Liver (tissue), 3 donors: Measurements from ENCODE around the gene PRDX2.

ENCODE experiments used
- FOXA1 ChIP-seq: IDR thresholded peaks from 2 replicates; pipeline ENCODE4 v1.6.1; 2016; ENCODE audit warnings: antibody characterized with exemption
- JUND ChIP-seq, 2 donors: IDR thresholded peaks; 2 replicates each; pipeline ENCODE4 v1.6.1; 2016; ENCODE audit warnings: antibody characterized with exemption in 2 of 2
- RXRA ChIP-seq, 2 donors: IDR thresholded peaks; 2 replicates each; pipeline ENCODE4 v1.6.1; 2017 to 2018; ENCODE audit warnings: antibody characterized with exemption in 2 of 2, mild to moderate bottlenecking in 1 of 2
- SP1 ChIP-seq: IDR thresholded peaks from 2 replicates; pipeline ENCODE4 v1.6.1; 2018; ENCODE audit warnings: antibody characterized with exemption, mild to moderate bottlenecking
- TAF1 ChIP-seq: conservative IDR thresholded peaks from 2 replicates; pipeline ENCODE4 v1.6.1; 2016; ENCODE audit warnings: antibody characterized with exemption, mild to moderate bottlenecking
- TF ChIP-seq, protein P1 (sequence below): fragments of 150-350 bp; IDR thresholded peaks from 2 replicates; pipeline ENCODE4 v1.5.1; 2017; ENCODE audit warnings: improper control_type of control experiment, low read depth, low read length; ENCODE audit not compliant: missing input control
- TF ChIP-seq, protein P2 (sequence below): IDR thresholded peaks from 2 replicates; pipeline ENCODE4 v1.6.1; 2016; ENCODE audit warnings: antibody characterized with exemption, mild to moderate bottlenecking
- donor health status: healthy.
- donor health status: healthy.

DNA sequence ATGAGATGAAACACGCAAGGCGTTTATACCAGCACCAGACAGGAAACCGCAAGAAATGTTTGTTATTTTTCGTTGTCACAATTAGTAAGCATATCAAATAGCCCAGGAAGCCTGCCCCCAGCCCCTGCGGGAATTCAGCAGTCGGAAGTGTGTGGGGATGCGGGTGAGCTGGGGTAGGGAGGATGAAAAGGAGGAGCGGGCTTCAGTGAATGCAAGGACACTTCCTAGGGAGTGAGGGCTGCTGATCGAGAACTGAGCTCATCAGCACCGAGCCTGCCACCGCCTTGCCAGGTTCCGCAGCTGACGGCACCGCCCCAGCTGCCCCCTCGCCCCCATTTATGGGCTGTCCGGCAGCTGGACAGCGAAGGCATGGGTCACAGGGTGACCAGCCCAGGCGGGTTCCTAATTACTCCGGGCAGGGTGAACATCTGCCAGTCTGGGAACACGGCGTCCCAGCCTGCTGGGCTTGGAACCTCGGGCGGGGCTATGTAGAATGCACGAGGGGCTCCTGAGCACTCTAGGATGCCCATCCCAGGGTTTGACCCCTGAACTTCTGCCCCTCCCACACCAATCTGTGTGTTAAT is 51.6 kb downstream of the PRDX2 start:
- TF ChIP-seq, protein P1, sequence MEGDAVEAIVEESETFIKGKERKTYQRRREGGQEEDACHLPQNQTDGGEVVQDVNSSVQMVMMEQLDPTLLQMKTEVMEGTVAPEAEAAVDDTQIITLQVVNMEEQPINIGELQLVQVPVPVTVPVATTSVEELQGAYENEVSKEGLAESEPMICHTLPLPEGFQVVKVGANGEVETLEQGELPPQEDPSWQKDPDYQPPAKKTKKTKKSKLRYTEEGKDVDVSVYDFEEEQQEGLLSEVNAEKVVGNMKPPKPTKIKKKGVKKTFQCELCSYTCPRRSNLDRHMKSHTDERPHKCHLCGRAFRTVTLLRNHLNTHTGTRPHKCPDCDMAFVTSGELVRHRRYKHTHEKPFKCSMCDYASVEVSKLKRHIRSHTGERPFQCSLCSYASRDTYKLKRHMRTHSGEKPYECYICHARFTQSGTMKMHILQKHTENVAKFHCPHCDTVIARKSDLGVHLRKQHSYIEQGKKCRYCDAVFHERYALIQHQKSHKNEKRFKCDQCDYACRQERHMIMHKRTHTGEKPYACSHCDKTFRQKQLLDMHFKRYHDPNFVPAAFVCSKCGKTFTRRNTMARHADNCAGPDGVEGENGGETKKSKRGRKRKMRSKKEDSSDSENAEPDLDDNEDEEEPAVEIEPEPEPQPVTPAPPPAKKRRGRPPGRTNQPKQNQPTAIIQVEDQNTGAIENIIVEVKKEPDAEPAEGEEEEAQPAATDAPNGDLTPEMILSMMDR, result no peak
- TF ChIP-seq JUND (IDR thresholded peaks at IDR 0.05) (no peak), SP1 (no peak), TAF1 (no peak), FOXA1 (no peak), RXRA (IDR thresholded peaks at IDR 0.05) (no peak)
- TF ChIP-seq, protein P2, sequence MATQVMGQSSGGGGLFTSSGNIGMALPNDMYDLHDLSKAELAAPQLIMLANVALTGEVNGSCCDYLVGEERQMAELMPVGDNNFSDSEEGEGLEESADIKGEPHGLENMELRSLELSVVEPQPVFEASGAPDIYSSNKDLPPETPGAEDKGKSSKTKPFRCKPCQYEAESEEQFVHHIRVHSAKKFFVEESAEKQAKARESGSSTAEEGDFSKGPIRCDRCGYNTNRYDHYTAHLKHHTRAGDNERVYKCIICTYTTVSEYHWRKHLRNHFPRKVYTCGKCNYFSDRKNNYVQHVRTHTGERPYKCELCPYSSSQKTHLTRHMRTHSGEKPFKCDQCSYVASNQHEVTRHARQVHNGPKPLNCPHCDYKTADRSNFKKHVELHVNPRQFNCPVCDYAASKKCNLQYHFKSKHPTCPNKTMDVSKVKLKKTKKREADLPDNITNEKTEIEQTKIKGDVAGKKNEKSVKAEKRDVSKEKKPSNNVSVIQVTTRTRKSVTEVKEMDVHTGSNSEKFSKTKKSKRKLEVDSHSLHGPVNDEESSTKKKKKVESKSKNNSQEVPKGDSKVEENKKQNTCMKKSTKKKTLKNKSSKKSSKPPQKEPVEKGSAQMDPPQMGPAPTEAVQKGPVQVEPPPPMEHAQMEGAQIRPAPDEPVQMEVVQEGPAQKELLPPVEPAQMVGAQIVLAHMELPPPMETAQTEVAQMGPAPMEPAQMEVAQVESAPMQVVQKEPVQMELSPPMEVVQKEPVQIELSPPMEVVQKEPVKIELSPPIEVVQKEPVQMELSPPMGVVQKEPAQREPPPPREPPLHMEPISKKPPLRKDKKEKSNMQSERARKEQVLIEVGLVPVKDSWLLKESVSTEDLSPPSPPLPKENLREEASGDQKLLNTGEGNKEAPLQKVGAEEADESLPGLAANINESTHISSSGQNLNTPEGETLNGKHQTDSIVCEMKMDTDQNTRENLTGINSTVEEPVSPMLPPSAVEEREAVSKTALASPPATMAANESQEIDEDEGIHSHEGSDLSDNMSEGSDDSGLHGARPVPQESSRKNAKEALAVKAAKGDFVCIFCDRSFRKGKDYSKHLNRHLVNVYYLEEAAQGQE, result no peak
